Measurements from ENCODE around the gene PCDHGC5. TPM values are rescaled to one million over a fixed set of nuclear protein-coding genes. Genes with fewer than 3 reads are reported as not detected.

Gene PCDHGC5
- total RNA-seq, result 0.26 and 0.51 TPM in 2 replicates

- DNase-seq (ENCODE audit: low read depth in 2 of 2), result no peak
Observed at GRCh38 chr5:141488591-141489561, at the start of gene PCDHGC5. Gene PCDHGC5, plus strand, starts transcription at chr5:141489081. Its CDS starts 160 bp downstream, at chr5:141489241.

- no peak for DNase-seq (ENCODE audit: low read depth in 2 of 2)
Observed at GRCh38 chr5:141439411-141440141, 49.3 kb upstream of the PCDHGC5 start.

- DNase-seq (ENCODE audit: low read depth in 2 of 2), result no peak
Observed at GRCh38 chr5:141440341-141440740, 48.5 kb upstream of the PCDHGC5 start.

GRCh38 chr5:141441571-141442170 is 47.2 kb upstream of the PCDHGC5 start:
- no peak for DNase-seq (ENCODE audit: low read depth in 2 of 2)

- no peak for DNase-seq (ENCODE audit: low read depth in 2 of 2)
Observed at GRCh38 chr5:141465351-141465750, 23.5 kb upstream of the PCDHGC5 start.

- peak; percentile 83 to 97 for DNase-seq (ENCODE audit: low read depth in 2 of 2)
Observed at GRCh38 chr5:141475625-141476131, 13.2 kb upstream of the PCDHGC5 start, which contains the start of gene PCDHGC3. Gene PCDHGC3, plus strand, starts transcription at chr5:141475966. Its CDS starts 151 bp downstream, at chr5:141476117.

GRCh38 chr5:141476132-141476911 is 12.6 kb upstream of the PCDHGC5 start:
- DNase-seq (ENCODE audit: low read depth in 2 of 2), result peak; percentile 40 to 80

- DNase-seq (ENCODE audit: low read depth in 2 of 2), result no peak
Observed at GRCh38 chr5:141477044-141477575, 11.8 kb upstream of the PCDHGC5 start.

- no peak for DNase-seq (ENCODE audit: low read depth in 2 of 2)
Observed at GRCh38 chr5:141477815-141478214, 11.1 kb upstream of the PCDHGC5 start.

GRCh38 chr5:141478321-141478945 is 10.4 kb upstream of the PCDHGC5 start:
- DNase-seq (ENCODE audit: low read depth in 2 of 2), result no peak

- no peak for DNase-seq (ENCODE audit: low read depth in 2 of 2)
Observed at GRCh38 chr5:141479776-141480175, 9.1 kb upstream of the PCDHGC5 start.

GRCh38 chr5:141483902-141484301 is 5.0 kb upstream of the PCDHGC5 start:
- no peak for DNase-seq (ENCODE audit: low read depth in 2 of 2)

- DNase-seq (ENCODE audit: low read depth in 2 of 2), result no peak
Observed at GRCh38 chr5:141484310-141484640, 4.6 kb upstream of the PCDHGC5 start.

- peak in 1 of 2 donors; percentile 70 for DNase-seq (ENCODE audit: low read depth in 2 of 2)
Observed at GRCh38 chr5:141484641-141485311, 4.1 kb upstream of the PCDHGC5 start, which contains the start of gene PCDHGC4. Gene PCDHGC4, plus strand, starts transcription at chr5:141485030. Its CDS starts 144 bp downstream, at chr5:141485174.

- peak in 1 of 2 donors; percentile 12 for DNase-seq (ENCODE audit: low read depth in 2 of 2)
Observed at GRCh38 chr5:141485321-141486055, 3.4 kb upstream of the PCDHGC5 start.

- DNase-seq (ENCODE audit: low read depth in 2 of 2), result no peak
Observed at GRCh38 chr5:141486091-141486490, 2.8 kb upstream of the PCDHGC5 start.

GRCh38 chr5:141487131-141487530 is 1.8 kb upstream of the PCDHGC5 start:
- no peak for DNase-seq (ENCODE audit: low read depth in 2 of 2)

GRCh38 chr5:141489841-141490240 is 960 bp downstream of the PCDHGC5 start:
- no peak for DNase-seq (ENCODE audit: low read depth in 2 of 2)

GRCh38 chr5:141490271-141490670 is 1.4 kb downstream of the PCDHGC5 start:
- no peak for DNase-seq (ENCODE audit: low read depth in 2 of 2)
